Heart right ventricle (tissue), 16 donors: ENCODE results near the gene TTLL10. TPM values are rescaled to one million over a fixed set of nuclear protein-coding genes. Genes with fewer than 3 reads are reported as not detected.

Source experiments
- ATAC-seq, 8 donors: fragments of 200-7000 bp; cut with Tn5 transposase; one replicate each; pipeline ENCODE4 v1.9.1; 2020; ENCODE audit warnings: mild to moderate bottlenecking in 8 of 8, moderate library complexity in 8 of 8, moderate number of reproducible peaks in 1 of 8
- DNase-seq, 2 donors: peaks; one replicate each; pipeline ENCODE4 v3.0.0-alpha.2; 2020
- H3K27ac ChIP-seq, 10 donors: fragments of 200-600 bp; sonication (generic) in 2 of 10; one replicate each; pipeline versions ENCODE4 v1.5.0 to v1.8.0; 2020 to 2022; ENCODE audit warnings: mild to moderate bottlenecking in 3 of 10
- H3K27me3 ChIP-seq, 7 donors: fragments of 200-600 bp; one replicate each; pipeline ENCODE4 v1.8.0; 2021 to 2022; ENCODE audit warnings: mild to moderate bottlenecking in 2 of 7
- H3K36me3 ChIP-seq, 9 donors: fragments of 200-600 bp; sonication (generic) in 1 of 9; one replicate each; pipeline versions ENCODE4 v1.5.0 to v1.8.0; 2020 to 2022; ENCODE audit warnings: mild to moderate bottlenecking in 2 of 9
- H3K4me1 ChIP-seq, 9 donors: fragments of 200-600 bp; sonication (generic) in 1 of 9; one replicate each; pipeline versions ENCODE4 v1.5.0 to v1.8.0; 2020 to 2022; ENCODE audit warnings: mild to moderate bottlenecking in 4 of 9
- H3K4me3 ChIP-seq, 10 donors: fragments of 200-600 bp; sonication (generic) in 2 of 10; one replicate each; pipeline versions ENCODE4 v1.5.0 to v1.8.0; 2020 to 2022; ENCODE audit warnings: mild to moderate bottlenecking in 7 of 10, moderate library complexity in 2 of 10
- H3K9me3 ChIP-seq, 11 donors: fragments of 200-600 bp in 10 of 11; sonication (generic) in 2 of 11; one replicate each; pipeline versions ENCODE4 v1.5.0 to v1.8.0; 2013 to 2022; ENCODE audit warnings: mild to moderate bottlenecking in 2 of 11, control low read depth in 1 of 11, moderate library complexity in 1 of 11
- CTCF ChIP-seq, 9 donors: fragments of 200-600 bp; sonication (generic) in 2 of 9; IDR thresholded peaks; one replicate each; pipeline versions ENCODE4 v1.5.0 to v1.8.0; 2021 to 2022; ENCODE audit warnings: antibody characterized with exemption in 9 of 9, mild to moderate bottlenecking in 5 of 9, moderate library complexity in 1 of 9
- WGBS, 2 donors: extraction: QIAGEN DNeasy Blood & Tissue Kit; methylation state at CpG; one replicate each; pipeline ENCODE4 v1.1.7; 2013; ENCODE audit warnings: inconsistent platforms in 1 of 2; 5-methylcytosine and 5-hydroxymethylcytosine counted together
- intact Hi-C, 10 donors: fragments of 100-400 bp; cut with DNase I; formaldehyde crosslinking; loops; one replicate each; pipeline versions ENCODE4 v1.11.1 to v1.14.2; 2022
- polyA plus RNA-seq, 2 donors: library from polyadenylated mRNA; stranded (reverse); fragments of 200-250 nt; gene quantifications; one replicate each; pipeline ENCODE4 v1.2.3, GENCODE V29; 2013
- total RNA-seq, 10 donors: library from RNA; stranded (reverse); fragmentation: NEBNext Ultra II Directional in 3 of 10; extraction: Animal tissue kit (Norgen Biotek cat#: 25700) in 3 of 10; gene quantifications; one replicate each; pipeline versions ENCODE4 v1.2.1 to v1.2.4, GENCODE V29; 2021 to 2023
- donor health status: Arrhythmogenic right ventricular cardiomyopathy.
- donor health status: ischemic (EF 13 %, LVEDD 7.1; RV severe dilation, severe dysfunction).
- donor health status: healthy with polysubstance abuse.
- donor health status: DM: no; HTN: yes; CAD: no.
- donor health status: DM: no; HTN: no; CAD: no.
- donor health status: ischemic (EF 25% LVEDD 6.9; RV normal size, moderate dysfunction).
- donor health status: ischemic (EF 25% LVEDD 5.7; RV mildly dilated, moderate dysfunction).
- donor health status: healthy.
- donor health status: DM: yes; HTN: yes; CAD: no.
- donor health status: Ischemic cardiomyopathy.
- donor health status: ischemic (EF 35%, LVEDD 5.7; RV mildly dilated, moderate dysfunction).
- donor health status: nonischemic (EF 11% LVEDD 7.7; RV severe dilation, severe dysfunction).
- donor health status: DM: yes; HTN: yes; CAD: no.
- donor health status: PGD.
- donor health status: ischemic (EF 29% LVEDD 5.4; RV normal size, mild dysfunction).
- donor health status: nonischemic (EF 23%, LVEDD 6.1; RV moderate dilation, normal function).

The TTLL10 gene
- total and polyA plus RNA-seq, 12 donors: 0.09 to 0.53 (median 0.26) TPM; not detected in 3

- Histone ChIP-seq H3K4me1 (peaks cover 0 to 17% (median 4%) of the 10 kb centered on the region in 9 donors), H3K9me3 (no peaks in the 10 kb centered on the region), H3K4me3 (no peak overlapping the region), H3K27me3 (peaks cover 10 to 84% (median 65%) of the 10 kb centered on the region in 7 donors), H3K36me3 (no peaks in the 10 kb centered on the region), H3K27ac (no peak overlapping the region)
- no peak for TF ChIP-seq CTCF (IDR thresholded peaks at IDR 0.05)
- WGBS, 2 donors: 78 to 84% methylated on average over 21 of the region's 21 CpGs
- ATAC-seq: no peak
- intact Hi-C loops: no loop called here
- DNase-seq: no peak
Observed at GRCh38 chr1:1177452-1178206, 3.9 kb downstream of the TTLL10 start.

- intact Hi-C loops: no loop called here
- Histone ChIP-seq H3K36me3 (no peaks in the 10 kb centered on the region), H3K4me1 (peaks cover 0 to 22% (median 9%) of the 10 kb centered on the region in 9 donors), H3K27me3 (peaks cover 0 to 71% (median 53%) of the 10 kb centered on the region in 7 donors), H3K4me3 (no peak overlapping the region), H3K27ac (no peak overlapping the region), H3K9me3 (no peaks in the 10 kb centered on the region)
- ATAC-seq: no peak
- WGBS, 2 donors: 88% methylated on average over 30 to 32 of the region's 32 CpGs
- TF ChIP-seq CTCF (IDR thresholded peaks at IDR 0.05): no peak
- peak in 1 of 2 donors; percentile 9 for DNase-seq
Observed at GRCh38 chr1:1178794-1179331, 5.2 kb downstream of the TTLL10 start.

GRCh38 chr1:1179346-1179982 is 5.8 kb downstream of the TTLL10 start:
- Histone ChIP-seq H3K9me3 (no peaks in the 10 kb centered on the region), H3K4me1 (peaks cover 0 to 21% (median 7%) of the 10 kb centered on the region in 9 donors), H3K27me3 (peaks cover 0 to 65% (median 47%) of the 10 kb centered on the region in 7 donors), H3K36me3 (no peaks in the 10 kb centered on the region), H3K27ac (no peak overlapping the region), H3K4me3 (no peak overlapping the region)
- no peak for TF ChIP-seq CTCF (IDR thresholded peaks at IDR 0.05)
- DNase-seq: peak in 1 of 2 donors; percentile 9
- intact Hi-C loops: no loop called here
- no peak for ATAC-seq
- WGBS, 2 donors: 78 to 81% methylated on average over 25 of the region's 25 CpGs

GRCh38 chr1:1179983-1180861 is 6.5 kb downstream of the TTLL10 start:
- ATAC-seq (no peak), DNase-seq (peak in 1 of 2 donors; percentile 11)
- H3K9me3 ChIP-seq: no peaks in the 10 kb centered on the region
- intact Hi-C loops: no loop called here
- WGBS, 2 donors: 77 to 79% methylated on average over 51 of the region's 51 CpGs
- no peak for TF ChIP-seq CTCF (IDR thresholded peaks at IDR 0.05)
- H3K27ac ChIP-seq: no peak overlapping the region
- H3K4me1 ChIP-seq: peaks cover 0 to 21% (median 7%) of the 10 kb centered on the region in 9 donors
- peaks cover 0 to 58% (median 42%) of the 10 kb centered on the region in 7 donors for H3K27me3 ChIP-seq
- H3K36me3 ChIP-seq: no peaks in the 10 kb centered on the region
- no peak overlapping the region for H3K4me3 ChIP-seq
